HG02938 (cell line): ENCODE results near the gene MITD1.
"Not testable (repeated sequence)": the region's sequence is repeated elsewhere in the genome, so short reads cannot be mapped to it uniquely, and the experiment has no call there.

Experiments used
- ATAC-seq: cut with Tn5 transposase; IDR thresholded peaks from one replicate; pipeline ENCODE4 v1.9.1; 2021; ENCODE audit warnings: mild to moderate bottlenecking, moderate library complexity; ENCODE audit not compliant: unreplicated experiment

MITD1 gene

GRCh38 chr2:99180755-99181623, at the start of gene MITD1, which contains the start of gene MRPL30:
Gene MITD1 (minus strand): TSS chr2:99181058. CDS start chr2:99180981, 77 bp downstream.
Gene MRPL30 (plus strand): TSS chr2:99181184. CDS start chr2:99186204, 5,020 bp downstream.
- ATAC-seq = peak; percentile 89

GRCh38 chr2:99217929-99218501, 37.2 kb upstream of the MITD1 start:
- ATAC-seq = no peak

GRCh38 chr2:99216096-99216495, 35.2 kb upstream of the MITD1 start:
- ATAC-seq = no peak

GRCh38 chr2:99205491-99205890, 24.6 kb upstream of the MITD1 start:
- ATAC-seq = no peak

GRCh38 chr2:99201959-99202678, 21.3 kb upstream of the MITD1 start:
- ATAC-seq = no peak

GRCh38 chr2:99200076-99200800, 19.4 kb upstream of the MITD1 start:
- ATAC-seq = no peak

GRCh38 chr2:99198103-99198841, 17.4 kb upstream of the MITD1 start:
- ATAC-seq = no peak

GRCh38 chr2:99192364-99192763, 11.5 kb upstream of the MITD1 start:
- ATAC-seq = not testable (repeated sequence)

GRCh38 chr2:99190548-99190947, 9.7 kb upstream of the MITD1 start:
- ATAC-seq = no peak

- ATAC-seq = no peak
Measured at GRCh38 chr2:99188357-99188756, 7.5 kb upstream of the MITD1 start.

- no peak for ATAC-seq
Measured at GRCh38 chr2:99187011-99187410, 6.2 kb upstream of the MITD1 start.

GRCh38 chr2:99184811-99185210, 4.0 kb upstream of the MITD1 start:
- ATAC-seq = no peak

GRCh38 chr2:99183025-99183424, 2.2 kb upstream of the MITD1 start:
- ATAC-seq = no peak

- ATAC-seq = no peak
Measured at GRCh38 chr2:99181624-99182000, 754 bp upstream of the MITD1 start.

- no peak for ATAC-seq
Measured at GRCh38 chr2:99171377-99172140, 9.3 kb downstream of the MITD1 start.

- ATAC-seq = no peak
Measured at GRCh38 chr2:99169534-99169933, 11.3 kb downstream of the MITD1 start.

- no peak for ATAC-seq
Measured at GRCh38 chr2:99166218-99166617, 14.6 kb downstream of the MITD1 start.

- ATAC-seq = no peak
Measured at GRCh38 chr2:99159594-99159993, 21.3 kb downstream of the MITD1 start.

- no peak for ATAC-seq
Measured at GRCh38 chr2:99158599-99158998, 22.3 kb downstream of the MITD1 start.

GRCh38 chr2:99156891-99157290, 24.0 kb downstream of the MITD1 start:
- no peak for ATAC-seq
